Anterior cingulate cortex (tissue), 58 donors: Measurements from ENCODE around the gene DGLUCY.
"Not testable (repeated sequence)": the region's sequence is repeated elsewhere in the genome, so short reads cannot be mapped to it uniquely, and the experiment has no call there.

Experiments used
- DNase-seq, 58 donors: peaks; one replicate each; lab custom pipeline; 2025; lab: John Stamatoyannopoulos, UW

DGLUCY gene

DNA sequence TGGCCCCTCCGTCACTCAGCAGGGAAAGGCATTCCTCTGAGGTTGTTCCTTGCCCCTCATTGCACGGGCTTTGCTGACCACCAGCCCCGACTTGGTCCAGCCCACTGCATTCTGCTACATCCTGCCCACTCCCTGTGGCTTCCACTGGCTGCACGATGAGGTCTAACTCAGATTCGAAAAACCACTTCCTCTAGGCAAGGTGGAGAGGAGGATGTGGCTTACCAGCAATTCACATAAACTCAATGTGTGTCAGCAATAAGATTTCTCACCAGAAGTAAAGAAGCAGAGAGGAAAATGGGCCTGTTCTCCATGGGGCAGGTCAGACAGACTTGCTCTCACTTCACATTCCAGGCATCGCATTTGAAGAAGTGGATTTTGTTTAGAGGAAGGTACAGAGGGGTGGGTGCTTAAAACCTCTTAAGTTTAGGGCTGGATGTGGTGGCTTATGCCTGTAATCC is 115.9 kb downstream of the DGLUCY start:
- DNase-seq, result no peak

DNA sequence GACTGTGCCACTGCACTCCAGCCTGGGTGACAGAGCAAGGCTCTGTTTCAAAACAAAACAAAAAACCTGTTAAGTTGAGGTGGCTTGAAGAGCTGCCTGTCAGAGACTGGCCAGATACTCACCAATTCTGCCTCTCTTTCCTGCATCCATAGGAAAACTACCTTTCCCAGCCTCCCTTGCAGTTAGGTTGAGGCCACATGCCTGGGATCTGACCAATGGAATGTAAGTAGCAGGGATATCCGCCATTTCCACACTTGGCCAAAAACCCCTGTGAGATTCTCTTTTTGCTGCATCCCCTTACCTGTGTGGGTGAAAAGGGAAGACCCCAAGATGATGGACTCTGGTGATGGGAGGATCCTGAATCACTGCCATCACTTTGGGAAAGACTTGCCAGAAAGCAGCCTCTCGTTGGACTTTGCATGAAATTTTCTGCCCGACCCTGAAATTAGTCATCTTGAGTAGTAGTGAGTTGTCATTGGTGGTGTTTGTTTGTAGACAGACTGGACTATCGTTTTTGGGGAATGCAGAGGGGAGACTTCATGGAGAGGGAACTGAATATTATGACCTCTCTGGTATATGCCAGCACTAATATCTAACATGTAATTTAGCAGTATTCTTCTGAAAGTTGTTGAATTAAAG is 116.6 kb downstream of the DGLUCY start:
- DNase-seq, result no peak

- no peak for DNase-seq
These were observed 117.6 kb downstream of the DGLUCY start for GRCh38 chr14:91231446-91231845.

DNA sequence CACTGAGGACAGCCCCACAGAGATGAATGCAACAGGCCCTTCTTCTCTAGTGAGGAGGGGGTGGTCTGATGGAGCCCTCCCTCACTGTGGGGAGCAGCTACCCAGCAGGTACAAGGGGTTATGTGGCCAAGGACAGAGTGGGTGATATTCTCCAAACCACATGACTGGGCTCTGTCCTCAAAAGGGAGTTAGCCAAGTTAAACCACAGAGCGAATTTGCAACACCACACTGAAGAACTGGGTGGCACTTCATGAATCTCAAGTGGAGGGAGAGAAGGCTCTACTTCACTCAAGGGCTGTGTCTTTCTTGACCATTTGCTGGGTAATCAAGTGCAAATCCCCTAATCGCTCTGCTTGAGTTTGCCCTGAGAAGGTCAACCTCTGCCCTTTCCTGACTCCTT is 118.2 kb downstream of the DGLUCY start:
- no peak for DNase-seq

DNA sequence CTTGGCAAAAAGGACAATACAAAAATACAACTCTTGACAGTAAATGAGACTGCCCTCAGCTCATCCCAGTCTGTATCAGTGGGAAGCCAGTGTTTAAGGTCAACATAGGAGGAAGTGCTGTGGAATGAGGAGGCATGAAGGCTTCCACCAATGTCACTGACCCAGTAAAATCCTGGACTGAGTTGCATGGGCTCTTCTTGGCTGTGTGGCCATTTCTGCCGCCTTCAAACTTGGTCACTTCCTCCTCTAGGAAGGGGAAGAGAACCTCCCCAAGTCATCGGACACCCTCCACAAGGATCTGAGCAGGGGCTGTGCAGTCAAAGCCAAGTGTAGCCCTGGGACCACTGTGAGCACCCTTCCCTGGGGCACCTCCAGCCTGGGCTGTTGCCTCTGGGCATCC is 118.7 kb downstream of the DGLUCY start:
- DNase-seq, result no peak

DNA sequence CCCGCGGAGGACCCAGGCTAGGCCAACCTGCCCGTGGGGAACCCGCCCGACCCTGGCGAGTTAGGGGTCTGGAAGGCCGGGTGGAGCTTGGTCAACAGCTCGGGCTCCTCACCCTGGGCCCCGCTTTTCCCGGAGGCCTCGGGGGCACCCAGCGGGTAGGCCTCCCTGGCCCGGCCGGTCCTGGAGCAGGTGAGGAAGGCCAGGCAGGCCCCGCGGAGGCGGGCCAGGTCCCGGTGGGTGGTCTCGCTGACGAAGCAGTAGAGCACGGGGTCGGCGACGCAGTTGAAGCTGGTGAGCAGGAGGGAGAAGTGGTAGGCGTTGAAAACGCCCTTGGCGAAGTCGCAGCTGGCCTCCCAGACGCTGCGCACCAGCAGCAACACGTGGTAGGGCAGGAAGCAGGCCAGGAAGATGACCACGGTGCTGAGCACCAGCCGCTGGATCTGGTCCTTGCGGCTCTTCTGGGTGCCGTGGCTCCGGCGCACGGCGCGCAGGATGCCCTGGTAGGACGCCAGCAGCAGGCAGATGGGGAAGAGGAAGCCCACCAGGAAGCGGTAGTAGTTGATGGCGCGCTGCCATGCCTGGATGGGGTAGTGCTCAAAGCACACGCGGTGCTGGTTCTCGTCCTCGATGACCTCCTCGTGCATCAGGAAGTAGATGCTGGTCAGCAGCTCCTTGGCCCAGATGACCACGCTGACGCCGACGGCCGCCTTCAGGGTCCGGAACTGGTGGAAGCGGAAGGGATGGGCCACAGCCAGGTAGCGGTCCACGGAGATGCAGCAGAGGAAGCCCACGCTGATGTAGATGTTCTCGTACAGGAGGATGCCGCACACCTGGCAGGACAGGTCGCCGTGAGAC is 120.3 kb downstream of the DGLUCY start:
- no peak for DNase-seq

GRCh38 chr14:91234791-91235114 is 120.9 kb downstream of the DGLUCY start:
- DNase-seq, result no peak

- no peak for DNase-seq
These were observed 122.0 kb downstream of the DGLUCY start for GRCh38 chr14:91235841-91236240.

GRCh38 chr14:91237219-91237618 is 123.3 kb downstream of the DGLUCY start:
- no peak for DNase-seq

GRCh38 chr14:91238085-91238484 is 124.2 kb downstream of the DGLUCY start:
- DNase-seq, result no peak

DNA sequence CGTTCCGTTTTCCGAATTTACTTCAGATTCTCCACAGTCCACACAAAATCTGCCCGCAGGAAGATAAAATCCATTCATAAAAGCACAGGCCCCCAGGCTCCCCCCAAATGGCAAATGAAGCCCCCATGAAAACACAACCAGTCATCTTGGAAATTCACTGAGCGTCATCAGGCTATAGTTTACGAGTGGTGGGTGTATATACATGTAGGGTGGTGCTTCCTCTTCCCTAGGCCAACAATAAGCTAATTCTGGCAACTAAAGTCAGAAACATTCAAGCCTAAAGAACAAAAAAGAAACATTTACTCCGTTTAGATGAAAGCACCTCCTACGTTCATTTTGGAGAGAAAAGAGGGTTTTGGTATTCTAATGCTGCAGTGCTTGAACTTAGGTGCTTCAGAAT is 124.8 kb downstream of the DGLUCY start:
- DNase-seq, result no peak

DNA sequence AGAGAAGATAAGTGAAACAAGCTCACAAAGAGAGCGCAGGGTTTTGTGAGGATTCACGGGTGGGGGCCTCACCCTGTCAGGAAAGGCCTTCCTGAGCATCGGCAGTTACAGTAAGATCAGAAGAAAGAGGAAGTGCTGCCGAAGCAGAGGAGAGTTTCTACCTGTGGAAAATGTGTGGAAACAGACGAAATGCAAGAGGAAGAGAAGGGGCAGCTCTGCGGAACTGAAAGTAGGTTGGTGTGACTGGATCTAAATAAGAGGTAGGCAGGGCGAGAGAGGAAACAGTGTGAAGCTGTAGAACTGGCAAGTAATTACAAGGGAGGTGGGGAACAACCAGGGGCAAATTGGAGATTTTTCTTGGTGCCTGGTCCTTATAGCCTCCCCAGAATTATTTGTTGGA is 128.0 kb downstream of the DGLUCY start:
- peak in 3 of 58 donors; percentile 9 to 37 (median 19) for DNase-seq

- no peak for DNase-seq
These were observed 128.8 kb downstream of the DGLUCY start for GRCh38 chr14:91242635-91243034.

DNA sequence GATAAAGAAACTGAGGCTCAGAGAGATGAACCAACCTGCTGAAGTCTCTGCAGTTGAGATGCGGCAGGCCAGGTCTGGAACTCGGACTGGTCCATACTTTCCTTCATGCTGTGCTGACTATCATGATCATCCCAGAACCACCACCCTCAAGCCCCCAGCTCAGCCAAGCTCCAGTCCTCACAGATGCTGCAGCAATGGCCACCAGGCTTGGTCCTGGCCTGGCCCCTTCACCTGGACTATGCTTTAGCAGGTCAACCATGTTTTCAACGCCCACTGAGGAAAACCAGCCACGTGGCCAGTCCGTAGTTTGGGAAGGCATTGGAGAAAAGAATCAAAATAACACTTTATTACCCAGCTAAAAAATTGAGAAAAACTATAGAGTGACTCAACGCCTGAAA is 129.2 kb downstream of the DGLUCY start:
- no peak for DNase-seq

DNA sequence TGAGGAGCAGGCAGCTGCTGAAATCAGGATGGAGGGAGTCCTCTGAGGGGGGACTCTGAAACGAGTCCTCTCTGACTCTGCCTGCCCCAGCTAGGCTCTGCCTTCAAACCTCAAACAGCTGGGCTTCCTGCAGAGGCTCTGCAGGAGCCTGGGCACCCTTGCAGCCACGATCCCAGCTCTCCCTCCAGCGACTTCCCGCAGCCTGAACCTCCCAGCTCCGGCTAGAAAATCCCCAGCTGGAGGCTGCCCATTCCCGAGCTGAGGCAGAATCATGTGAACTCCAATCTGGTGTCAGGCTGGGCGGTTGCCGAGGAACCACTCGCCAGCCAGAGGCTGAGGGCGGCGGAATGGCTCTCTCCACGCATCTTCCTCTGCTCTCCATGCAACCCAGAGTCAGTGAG is 130.6 kb downstream of the DGLUCY start, which contains the start of gene GPR68:
GPR68 (minus strand) TSS at position 204 of the 401 bp plus-strand sequence. CDS start 9,654 bp downstream, outside the sequence.
- DNase-seq, result peak in 44 of 58 donors; percentile 15 to 86 (median 45)

GRCh38 chr14:91245029-91245428 is 131.2 kb downstream of the DGLUCY start:
- no peak for DNase-seq

DNA sequence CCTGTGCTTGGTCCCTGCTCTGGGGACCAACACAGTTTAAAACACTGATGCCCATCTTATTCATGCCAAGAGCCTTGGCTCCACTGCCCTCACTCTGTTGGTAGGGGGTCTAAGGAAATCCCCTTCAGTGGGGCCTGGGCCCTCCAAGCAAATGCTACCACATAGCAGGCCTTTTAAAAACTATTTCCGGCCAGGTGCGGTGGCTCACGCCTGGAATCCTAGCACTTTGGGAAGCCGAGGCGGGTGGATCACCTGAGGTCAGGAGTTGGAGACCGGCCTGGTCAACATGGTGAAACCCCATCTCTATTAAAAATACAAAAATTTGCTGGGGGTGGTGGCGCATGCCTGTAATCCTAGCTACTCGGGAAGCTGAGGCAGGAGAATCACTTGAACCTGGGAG is 131.7 kb downstream of the DGLUCY start:
- not testable (repeated sequence) for DNase-seq

DNA sequence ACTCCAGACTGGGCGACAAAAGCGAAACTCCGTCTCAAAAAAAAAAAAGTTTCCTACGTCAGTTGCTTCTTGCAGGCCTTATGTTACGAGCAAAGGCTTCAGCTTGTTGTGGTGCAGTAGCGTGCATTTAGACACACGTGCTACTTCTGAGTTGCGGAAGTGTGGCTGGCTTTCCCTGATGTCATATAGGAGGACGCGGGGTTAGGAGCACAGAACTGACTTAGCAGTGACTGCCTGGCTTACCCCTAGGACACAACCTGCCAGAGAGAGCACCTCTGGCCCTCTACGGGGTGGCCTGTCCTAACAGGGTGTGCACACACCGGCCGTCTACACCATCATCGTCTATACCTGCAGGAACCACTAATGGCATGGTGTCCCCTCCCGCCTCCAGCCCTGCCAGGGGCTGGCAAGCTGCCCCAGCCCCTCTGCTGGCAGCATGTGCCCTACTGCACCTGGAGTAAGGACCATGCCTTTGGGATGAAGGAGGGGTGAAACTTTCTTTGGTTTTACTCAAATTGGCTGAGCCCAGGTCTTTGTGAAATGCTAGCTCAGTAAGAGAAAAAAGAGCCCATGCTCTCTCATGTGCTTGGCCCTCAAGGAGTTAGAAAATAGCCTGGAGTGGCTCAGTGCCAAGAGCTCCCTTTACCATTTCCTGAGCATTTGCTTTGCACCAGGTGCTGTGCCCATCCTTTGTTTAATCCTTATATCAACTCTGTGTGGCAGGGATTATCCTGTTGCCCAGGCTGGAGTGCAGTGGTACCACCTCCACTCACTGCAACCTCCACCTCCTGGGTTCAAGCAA is 132.4 kb downstream of the DGLUCY start:
- DNase-seq, result no peak

DNA sequence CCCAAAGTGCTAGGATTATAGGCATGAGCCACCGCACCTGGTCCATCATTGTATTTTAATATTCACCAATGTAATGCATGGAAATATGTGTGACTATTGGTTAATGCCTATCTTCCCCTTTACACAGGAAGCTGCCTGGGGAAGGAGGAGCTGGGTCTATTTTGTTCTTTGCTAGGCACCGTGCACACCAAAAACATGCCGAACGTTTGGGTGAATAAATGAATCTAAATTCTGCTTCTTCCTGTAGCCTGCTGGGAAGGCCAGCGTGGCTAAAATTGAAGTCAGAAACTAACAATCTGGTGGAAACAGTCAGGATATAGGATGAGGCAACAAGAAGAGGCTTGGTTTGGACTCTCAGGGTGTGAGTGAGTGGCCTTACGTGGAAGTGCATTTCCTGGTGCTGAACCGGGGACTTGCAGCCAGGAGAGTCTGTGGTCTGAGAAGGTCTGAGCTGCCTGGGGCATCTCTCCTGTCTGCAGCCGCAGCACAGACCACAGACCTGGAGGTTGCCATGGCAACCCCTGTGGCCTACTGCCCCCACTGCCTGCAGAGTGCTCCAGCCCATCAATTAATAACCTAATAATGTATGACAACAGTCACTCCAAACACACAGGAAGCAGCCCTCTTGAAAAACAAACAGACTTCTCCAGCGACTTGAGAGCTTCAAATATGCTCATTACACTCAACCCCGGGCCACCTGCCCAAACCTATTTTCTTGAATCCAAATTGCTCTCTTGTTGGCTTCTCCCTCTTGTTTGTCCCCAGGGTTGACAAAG is 136.2 kb downstream of the DGLUCY start:
- DNase-seq, result no peak

- DNase-seq, result no peak
These were observed 137.0 kb downstream of the DGLUCY start for GRCh38 chr14:91250912-91251311.
